ENCODE measurements around the gene COG5.

DNA sequence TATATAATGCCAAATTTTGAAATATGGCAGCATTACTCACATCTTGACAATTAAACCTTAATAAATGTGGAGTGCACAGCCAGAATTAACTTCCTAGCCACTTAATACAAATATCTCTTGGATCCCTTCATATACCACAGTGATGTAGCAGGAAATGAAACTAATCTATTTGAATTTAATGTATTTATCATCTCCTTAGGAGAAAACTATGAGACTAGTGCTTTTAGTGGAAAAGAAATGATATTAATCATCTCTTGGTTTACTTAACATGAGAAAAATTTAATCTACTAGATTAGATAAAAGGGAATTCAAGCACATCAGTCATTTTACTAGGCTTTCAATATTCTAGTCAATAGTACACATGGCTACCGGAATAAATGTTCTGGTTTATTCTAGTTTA lies 149.5 kb downstream of the COG5 start:
- no peak for TF ChIP-seq POLR2A (IDR thresholded peaks at IDR 0.05)
- TF ChIP-seq, protein P1, sequence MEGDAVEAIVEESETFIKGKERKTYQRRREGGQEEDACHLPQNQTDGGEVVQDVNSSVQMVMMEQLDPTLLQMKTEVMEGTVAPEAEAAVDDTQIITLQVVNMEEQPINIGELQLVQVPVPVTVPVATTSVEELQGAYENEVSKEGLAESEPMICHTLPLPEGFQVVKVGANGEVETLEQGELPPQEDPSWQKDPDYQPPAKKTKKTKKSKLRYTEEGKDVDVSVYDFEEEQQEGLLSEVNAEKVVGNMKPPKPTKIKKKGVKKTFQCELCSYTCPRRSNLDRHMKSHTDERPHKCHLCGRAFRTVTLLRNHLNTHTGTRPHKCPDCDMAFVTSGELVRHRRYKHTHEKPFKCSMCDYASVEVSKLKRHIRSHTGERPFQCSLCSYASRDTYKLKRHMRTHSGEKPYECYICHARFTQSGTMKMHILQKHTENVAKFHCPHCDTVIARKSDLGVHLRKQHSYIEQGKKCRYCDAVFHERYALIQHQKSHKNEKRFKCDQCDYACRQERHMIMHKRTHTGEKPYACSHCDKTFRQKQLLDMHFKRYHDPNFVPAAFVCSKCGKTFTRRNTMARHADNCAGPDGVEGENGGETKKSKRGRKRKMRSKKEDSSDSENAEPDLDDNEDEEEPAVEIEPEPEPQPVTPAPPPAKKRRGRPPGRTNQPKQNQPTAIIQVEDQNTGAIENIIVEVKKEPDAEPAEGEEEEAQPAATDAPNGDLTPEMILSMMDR (IDR thresholded peaks at IDR 0.05 in 8 of 11, conservative IDR thresholded peaks at IDR 0.05 in 3 of 11), result no peak
- TF ChIP-seq POLR2AphosphoS5 (IDR thresholded peaks at IDR 0.05), result no peak
